Activated CD4-positive, alpha-beta memory T cell treated with anti-CD3 and anti-CD28 coated beads, Interleukin-2, amount 10 ng/mL, durations not matched to agents 7 days and 5 days (primary cell): ENCODE data around the gene ST6GAL2. TPM values are rescaled to one million over a fixed set of nuclear protein-coding genes. Genes with fewer than 3 reads are reported as not detected.

ENCODE experiments used
- CTCF ChIA-PET: fragments of 350-600 bp; sonication (Branson Sonifier 250); formaldehyde crosslinking; loops from one replicate; lab custom pipeline; 2021; ENCODE audit warnings: antibody characterized with exemption, inconsistent platforms; lab: Charles Lee
- POLR2A ChIA-PET: fragments of 350-600 bp; sonication (Branson Sonifier 250); formaldehyde crosslinking; loops from one replicate; lab custom pipeline; 2021; ENCODE audit warnings: antibody characterized with exemption; lab: Charles Lee
- DNase-seq: peaks from one replicate; pipeline ENCODE4 v3.0.0-alpha.2; 2020
- H3K27ac Mint-ChIP-seq: one replicate; pipeline ENCODE4 v1.8.0; 2021; ENCODE audit warnings: mild to moderate bottlenecking, mixed read lengths
- H3K27me3 Mint-ChIP-seq: one replicate; pipeline ENCODE4 v1.8.0; 2021; ENCODE audit warnings: mixed read lengths
- H3K36me3 Mint-ChIP-seq: one replicate; pipeline ENCODE4 v1.8.0; 2021; ENCODE audit warnings: low read depth, mixed read lengths
- H3K4me1 Mint-ChIP-seq: one replicate; pipeline ENCODE4 v1.8.0; 2021; ENCODE audit warnings: mixed read lengths
- H3K4me3 Mint-ChIP-seq: one replicate; pipeline ENCODE4 v1.8.0; 2021; ENCODE audit warnings: mild to moderate bottlenecking, mixed read lengths
- H3K9me3 Mint-ChIP-seq: one replicate; pipeline ENCODE4 v1.8.0; 2021; ENCODE audit warnings: mixed read lengths
- total RNA-seq, 2 experiments: library from RNA; stranded (reverse); gene quantifications; one replicate each; pipeline ENCODE4 v1.2.3, GENCODE V29; 2021

ST6GAL2 gene
- total RNA-seq, 2 experiments from 2014 or later = not detected

- no peak for DNase-seq
- Mint-ChIP-seq H3K9me3 (peaks cover 3% of the 10 kb centered on the region), H3K27ac (no peak overlapping the region), H3K4me3 (no peak overlapping the region), H3K27me3 (no peaks in the 10 kb centered on the region), H3K36me3 (no peaks in the 10 kb centered on the region), H3K4me1 (no peaks in the 10 kb centered on the region)
- ChIA-PET POLR2A (no interaction called here), CTCF (no interaction called here)
These were observed 54.7 kb downstream of the ST6GAL2 start for GRCh38 chr2:106831241-106831640.

GRCh38 chr2:106830191-106830590 lies 55.8 kb downstream of the ST6GAL2 start:
- ChIA-PET POLR2A (no interaction called here), CTCF (no interaction called here)
- Mint-ChIP-seq H3K4me3 (no peak overlapping the region), H3K36me3 (no peaks in the 10 kb centered on the region), H3K9me3 (peaks cover 4% of the 10 kb centered on the region), H3K27ac (no peak overlapping the region), H3K4me1 (no peaks in the 10 kb centered on the region), H3K27me3 (no peaks in the 10 kb centered on the region)
- DNase-seq = no peak

GRCh38 chr2:106828119-106828518 lies 57.8 kb downstream of the ST6GAL2 start:
- CTCF ChIA-PET = no interaction called here
- POLR2A ChIA-PET = no interaction called here
- no peaks in the 10 kb centered on the region for H3K36me3 Mint-ChIP-seq
- H3K27me3 Mint-ChIP-seq = no peaks in the 10 kb centered on the region
- no peak overlapping the region for H3K27ac Mint-ChIP-seq
- H3K9me3 Mint-ChIP-seq = peaks cover 5% of the 10 kb centered on the region
- no peak for DNase-seq
- H3K4me3 Mint-ChIP-seq = no peak overlapping the region
- no peaks in the 10 kb centered on the region for H3K4me1 Mint-ChIP-seq

DNA sequence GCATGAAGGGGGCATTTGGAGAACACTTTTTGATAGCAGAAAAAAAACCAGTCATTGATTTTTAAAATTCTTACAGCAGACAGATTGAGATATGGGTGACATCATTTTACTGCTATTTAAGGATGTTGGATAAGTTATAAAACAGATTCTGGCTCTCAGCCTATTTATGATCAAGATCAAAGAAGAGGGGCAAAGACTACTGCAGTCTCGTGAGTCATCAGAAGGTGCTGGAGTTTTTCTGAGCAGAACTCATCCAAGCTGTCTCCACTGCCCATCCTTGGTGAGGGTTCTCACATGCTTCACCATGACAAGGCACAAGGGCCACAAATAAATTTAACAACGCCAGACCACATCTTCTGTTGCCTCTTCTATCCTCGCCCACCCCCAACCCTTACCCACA lies 58.8 kb downstream of the ST6GAL2 start:
- ChIA-PET CTCF (no interaction called here), POLR2A (no interaction called here)
- Mint-ChIP-seq H3K36me3 (no peaks in the 10 kb centered on the region), H3K27me3 (no peaks in the 10 kb centered on the region), H3K4me3 (no peak overlapping the region), H3K4me1 (no peaks in the 10 kb centered on the region), H3K27ac (no peak overlapping the region), H3K9me3 (peaks cover 5% of the 10 kb centered on the region)
- no peak for DNase-seq

DNA sequence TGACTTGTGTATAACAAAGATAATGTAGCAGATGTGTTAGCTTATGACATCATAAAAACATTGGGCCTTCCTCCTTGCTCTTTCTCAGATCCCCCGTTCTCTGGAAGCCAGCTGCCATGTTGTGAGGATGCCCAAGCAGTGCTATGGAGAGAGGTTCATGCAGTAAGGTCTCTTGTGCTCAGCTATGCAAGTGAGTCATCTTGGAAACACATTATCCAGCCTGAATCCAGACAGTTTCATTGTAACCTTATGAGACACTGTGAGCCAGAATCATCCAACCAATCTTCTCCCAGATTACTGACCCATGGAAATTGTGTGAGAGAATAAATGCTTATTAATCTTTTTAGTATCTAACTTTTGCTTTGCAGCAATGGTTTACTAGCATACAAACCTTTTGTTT lies 60.8 kb downstream of the ST6GAL2 start:
- DNase-seq = no peak
- Mint-ChIP-seq H3K36me3 (no peaks in the 10 kb centered on the region), H3K4me3 (no peak overlapping the region), H3K27me3 (no peaks in the 10 kb centered on the region), H3K9me3 (peaks cover 5% of the 10 kb centered on the region), H3K27ac (no peak overlapping the region), H3K4me1 (no peaks in the 10 kb centered on the region)
- POLR2A ChIA-PET = no interaction called here
- CTCF ChIA-PET = no interaction called here

DNA sequence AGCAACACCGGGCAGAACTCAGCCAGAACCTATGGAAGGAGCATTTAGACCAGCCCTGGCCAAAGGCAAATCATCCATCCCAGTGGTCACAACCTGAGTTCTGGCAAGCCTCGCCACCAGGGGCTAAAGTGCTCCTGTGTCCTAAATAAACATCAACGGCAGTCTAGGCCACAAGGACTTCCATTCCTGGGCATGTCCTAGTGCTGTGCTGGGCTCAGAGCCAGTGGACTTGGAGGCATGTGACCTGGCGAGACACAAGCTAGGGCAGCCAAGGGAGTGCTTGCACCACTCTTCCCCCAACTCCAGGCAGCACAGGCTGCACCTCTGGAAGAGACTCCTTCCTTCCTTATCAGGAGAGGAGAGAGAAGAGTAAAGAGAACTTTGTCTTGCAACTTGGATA lies 69.0 kb downstream of the ST6GAL2 start:
- Mint-ChIP-seq H3K27me3 (peaks cover 2% of the 10 kb centered on the region), H3K27ac (no peak overlapping the region), H3K4me3 (no peak overlapping the region), H3K9me3 (no peaks in the 10 kb centered on the region), H3K4me1 (no peaks in the 10 kb centered on the region), H3K36me3 (no peaks in the 10 kb centered on the region)
- no peak for DNase-seq
- ChIA-PET CTCF (no interaction called here), POLR2A (no interaction called here)

GRCh38 chr2:106812841-106813240 lies 73.1 kb downstream of the ST6GAL2 start:
- Mint-ChIP-seq H3K9me3 (no peaks in the 10 kb centered on the region), H3K27me3 (no peaks in the 10 kb centered on the region), H3K4me1 (no peaks in the 10 kb centered on the region), H3K4me3 (no peak overlapping the region), H3K27ac (no peak overlapping the region), H3K36me3 (no peaks in the 10 kb centered on the region)
- ChIA-PET CTCF (no interaction called here), POLR2A (no interaction called here)
- no peak for DNase-seq

DNA sequence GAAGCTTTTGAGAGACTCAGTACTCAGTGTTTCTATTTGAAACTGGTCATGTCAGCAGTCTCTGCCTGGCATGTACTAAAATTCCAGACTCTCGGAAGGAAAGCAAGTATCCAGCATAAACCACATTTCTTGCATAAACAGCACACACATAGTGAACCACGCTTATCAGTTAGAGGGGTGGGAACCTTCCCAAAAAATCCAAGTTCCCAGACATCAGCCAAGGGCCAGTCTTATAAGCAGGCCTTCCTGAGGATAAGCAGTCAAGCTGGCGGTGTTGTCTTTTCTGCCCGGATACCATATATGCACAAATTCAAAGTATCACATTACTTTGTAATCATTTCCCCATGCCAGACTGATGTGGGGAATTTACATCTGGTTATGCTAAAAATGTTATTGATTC lies 73.6 kb downstream of the ST6GAL2 start:
- H3K36me3 Mint-ChIP-seq = no peaks in the 10 kb centered on the region
- DNase-seq = no peak
- H3K9me3 Mint-ChIP-seq = no peaks in the 10 kb centered on the region
- H3K4me3 Mint-ChIP-seq = no peak overlapping the region
- H3K27ac Mint-ChIP-seq = no peak overlapping the region
- no peaks in the 10 kb centered on the region for H3K4me1 Mint-ChIP-seq
- POLR2A ChIA-PET = no interaction called here
- H3K27me3 Mint-ChIP-seq = no peaks in the 10 kb centered on the region
- CTCF ChIA-PET = no interaction called here

- no peak overlapping the region for H3K4me3 Mint-ChIP-seq
- no peaks in the 10 kb centered on the region for H3K36me3 Mint-ChIP-seq
- CTCF ChIA-PET = no interaction called here
- POLR2A ChIA-PET = no interaction called here
- no peaks in the 10 kb centered on the region for H3K9me3 Mint-ChIP-seq
- H3K4me1 Mint-ChIP-seq = no peaks in the 10 kb centered on the region
- no peak overlapping the region for H3K27ac Mint-ChIP-seq
- H3K27me3 Mint-ChIP-seq = no peaks in the 10 kb centered on the region
- no peak for DNase-seq
These were observed 80.3 kb downstream of the ST6GAL2 start for GRCh38 chr2:106805716-106806115.

DNA sequence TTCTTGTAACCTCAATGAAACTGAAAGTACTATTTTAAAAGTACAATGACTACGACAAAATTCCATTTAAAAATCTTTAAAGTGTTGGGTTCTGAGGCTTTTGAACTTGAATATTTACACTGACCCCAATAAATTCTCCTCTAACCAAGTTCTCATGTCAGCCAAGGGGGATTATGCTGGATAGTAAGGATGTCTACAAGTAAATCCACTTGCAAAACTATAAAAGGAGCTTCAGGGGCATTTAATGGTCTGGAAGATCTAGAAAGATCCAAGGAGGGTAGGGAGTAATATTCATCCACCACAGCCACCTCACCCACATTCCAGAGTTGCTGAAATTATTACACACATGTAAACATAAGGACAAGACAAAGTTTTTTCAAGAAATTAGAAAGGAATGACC lies 81.8 kb downstream of the ST6GAL2 start:
- Mint-ChIP-seq H3K27ac (no peak overlapping the region), H3K4me1 (no peaks in the 10 kb centered on the region), H3K36me3 (no peaks in the 10 kb centered on the region), H3K4me3 (no peak overlapping the region), H3K9me3 (no peaks in the 10 kb centered on the region), H3K27me3 (no peaks in the 10 kb centered on the region)
- CTCF ChIA-PET = no interaction called here
- POLR2A ChIA-PET = no interaction called here
- DNase-seq = no peak

DNA sequence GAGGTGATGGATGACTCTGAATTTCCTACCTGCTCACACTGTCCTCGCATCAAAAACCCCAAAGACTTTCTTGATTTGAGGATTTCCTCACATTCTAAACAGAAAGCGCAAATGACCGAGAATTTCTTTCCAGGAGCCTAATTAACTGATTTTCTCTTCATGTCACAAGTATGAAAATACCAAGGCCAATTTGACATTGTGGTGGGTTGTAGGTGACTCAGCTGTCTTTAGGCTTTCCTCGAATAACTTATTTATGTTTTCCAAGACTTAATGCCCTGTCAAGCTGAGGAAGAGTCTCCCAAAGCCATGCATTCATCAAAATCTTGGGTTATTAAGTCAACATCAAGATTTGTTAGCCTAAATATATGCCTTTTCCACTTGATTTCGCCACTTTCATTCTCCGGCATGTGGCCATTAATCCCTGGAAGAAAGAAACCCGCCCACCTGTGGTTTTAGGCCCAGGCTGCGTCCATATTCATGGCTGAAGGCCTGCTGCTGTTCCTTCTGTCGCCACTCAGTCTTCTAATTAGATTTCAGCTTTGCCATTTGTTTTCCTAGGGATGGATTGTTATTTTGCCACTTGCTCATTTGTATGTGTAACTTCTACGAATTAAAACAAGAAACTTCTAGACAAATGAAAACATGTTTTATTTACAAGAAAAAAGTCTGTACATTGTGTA lies 84.9 kb downstream of the ST6GAL2 start:
- Mint-ChIP-seq H3K4me3 (no peak overlapping the region), H3K4me1 (no peaks in the 10 kb centered on the region), H3K36me3 (no peaks in the 10 kb centered on the region), H3K9me3 (no peaks in the 10 kb centered on the region), H3K27ac (no peak overlapping the region), H3K27me3 (no peaks in the 10 kb centered on the region)
- ChIA-PET CTCF (no interaction called here), POLR2A (no interaction called here)
- no peak for DNase-seq

- H3K36me3 Mint-ChIP-seq = no peaks in the 10 kb centered on the region
- no peak for DNase-seq
- H3K27me3 Mint-ChIP-seq = no peaks in the 10 kb centered on the region
- no peaks in the 10 kb centered on the region for H3K4me1 Mint-ChIP-seq
- H3K9me3 Mint-ChIP-seq = no peaks in the 10 kb centered on the region
- no peak overlapping the region for H3K4me3 Mint-ChIP-seq
- ChIA-PET CTCF (no interaction called here), POLR2A (no interaction called here)
- no peak overlapping the region for H3K27ac Mint-ChIP-seq
These were observed 85.8 kb downstream of the ST6GAL2 start for GRCh38 chr2:106800180-106800579.

- CTCF ChIA-PET = no interaction called here
These were observed 87.0 kb downstream of the ST6GAL2 start for GRCh38 chr2:106798826-106799552.

DNA sequence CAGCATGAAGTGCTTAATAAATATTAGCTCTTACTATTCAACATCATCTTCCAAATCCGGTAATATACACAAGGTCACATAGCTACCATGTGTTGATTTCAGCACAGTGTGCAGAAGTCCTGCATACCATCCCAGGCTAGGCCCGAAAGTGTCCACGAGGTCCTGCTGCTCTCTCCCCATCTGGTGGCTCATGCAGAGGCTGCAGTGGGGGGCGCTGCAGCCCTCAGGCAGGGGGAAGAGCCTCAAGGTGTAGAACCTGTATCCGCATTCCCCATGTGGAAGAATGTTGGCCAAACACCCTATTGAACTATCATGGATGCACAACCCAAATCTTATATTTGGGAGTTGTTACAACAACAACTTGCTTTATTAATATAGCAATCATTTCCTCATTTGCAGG lies 88.5 kb downstream of the ST6GAL2 start:
- H3K27me3 Mint-ChIP-seq = no peaks in the 10 kb centered on the region
- DNase-seq = no peak
- POLR2A ChIA-PET = no interaction called here
- no peaks in the 10 kb centered on the region for H3K9me3 Mint-ChIP-seq
- no peaks in the 10 kb centered on the region for H3K4me1 Mint-ChIP-seq
- no peak overlapping the region for H3K4me3 Mint-ChIP-seq
- CTCF ChIA-PET = no interaction called here
- no peaks in the 10 kb centered on the region for H3K36me3 Mint-ChIP-seq
- H3K27ac Mint-ChIP-seq = no peak overlapping the region

More at GRCh38 chr2:106798826-106799552, 87.0 kb downstream of the ST6GAL2 start:
- H3K4me1 Mint-ChIP-seq = no peaks in the 10 kb centered on the region
- no peaks in the 10 kb centered on the region for H3K36me3 Mint-ChIP-seq
- no peaks in the 10 kb centered on the region for H3K27me3 Mint-ChIP-seq
- POLR2A ChIA-PET = no interaction called here
- no peak overlapping the region for H3K4me3 Mint-ChIP-seq
- no peak overlapping the region for H3K27ac Mint-ChIP-seq
- H3K9me3 Mint-ChIP-seq = no peaks in the 10 kb centered on the region
- DNase-seq = no peak
